Right lobe of liver (tissue), 4 donors: ENCODE measurements around the gene BRD3OS.

Source experiments
- POLR2A ChIP-seq: fragments of 450-650 bp; IDR thresholded peaks from one replicate; pipeline ENCODE4 v1.6.1; 2017; ENCODE audit warnings: antibody characterized with exemption, mild to moderate bottlenecking
- TF ChIP-seq, protein P1 (sequence below), 4 donors: fragments of 200-600 bp in 3 of 4; fragments of 450-650 bp in 1 of 4; IDR thresholded peaks; one replicate each; pipeline versions ENCODE4 v1.5.1 to v1.8.0; 2016 to 2022; ENCODE audit warnings: antibody characterized with exemption in 4 of 4, mild to moderate bottlenecking in 2 of 4
- donor health status: DM: no; HTN: no; CAD: no.
- donor health status: DM: no; HTN: no; CAD: no.
- donor health status: DM: no; HTN: yes; CAD: no.

DNA sequence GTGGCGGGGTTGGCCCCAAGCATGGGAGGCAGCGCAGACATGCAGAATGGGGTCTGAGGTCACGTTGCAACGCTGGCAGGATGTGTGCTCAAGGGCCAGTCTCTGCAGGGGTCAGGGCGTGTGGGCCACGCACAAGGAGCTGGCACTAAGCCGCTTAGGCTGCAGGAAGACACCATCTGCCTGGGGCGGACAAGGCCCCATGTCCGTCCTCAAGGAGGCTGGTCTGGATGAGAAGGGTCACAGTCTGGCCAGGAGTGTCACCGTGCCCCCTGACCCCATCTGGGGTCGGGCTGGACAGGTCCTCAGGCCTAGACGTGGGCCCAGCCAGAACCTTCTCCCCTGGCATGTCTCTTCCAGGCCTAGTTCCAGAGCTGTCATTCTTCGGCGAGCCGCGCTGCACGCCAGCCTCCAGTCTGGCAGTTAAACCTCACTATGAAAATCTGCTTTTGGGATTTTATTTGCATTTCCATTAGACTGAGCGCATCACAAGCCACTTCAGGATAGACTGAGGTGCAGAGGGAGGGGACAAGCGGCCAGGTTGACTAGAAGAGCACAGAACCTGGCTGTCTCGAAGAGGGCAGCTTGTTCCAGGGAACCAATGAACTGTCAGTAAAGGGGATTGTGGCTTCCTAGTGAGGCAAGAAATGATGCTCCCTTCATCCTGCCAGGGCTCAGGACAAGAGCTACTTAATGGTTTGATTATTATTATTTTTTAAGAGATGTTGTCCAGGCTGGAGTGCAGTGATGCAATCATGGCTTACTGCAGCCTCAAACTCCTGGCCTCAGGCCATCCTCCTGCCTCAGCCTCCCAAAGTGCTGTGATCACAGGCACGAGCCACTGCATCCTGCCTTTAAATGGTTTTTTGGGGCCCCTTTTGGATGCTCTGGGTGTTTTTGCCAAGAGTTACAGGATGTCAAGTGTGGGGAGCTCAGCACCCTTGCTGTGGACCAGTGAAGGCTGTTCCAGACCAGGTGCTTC is 4.3 kb downstream of the BRD3OS start:
- TF ChIP-seq, protein P1, sequence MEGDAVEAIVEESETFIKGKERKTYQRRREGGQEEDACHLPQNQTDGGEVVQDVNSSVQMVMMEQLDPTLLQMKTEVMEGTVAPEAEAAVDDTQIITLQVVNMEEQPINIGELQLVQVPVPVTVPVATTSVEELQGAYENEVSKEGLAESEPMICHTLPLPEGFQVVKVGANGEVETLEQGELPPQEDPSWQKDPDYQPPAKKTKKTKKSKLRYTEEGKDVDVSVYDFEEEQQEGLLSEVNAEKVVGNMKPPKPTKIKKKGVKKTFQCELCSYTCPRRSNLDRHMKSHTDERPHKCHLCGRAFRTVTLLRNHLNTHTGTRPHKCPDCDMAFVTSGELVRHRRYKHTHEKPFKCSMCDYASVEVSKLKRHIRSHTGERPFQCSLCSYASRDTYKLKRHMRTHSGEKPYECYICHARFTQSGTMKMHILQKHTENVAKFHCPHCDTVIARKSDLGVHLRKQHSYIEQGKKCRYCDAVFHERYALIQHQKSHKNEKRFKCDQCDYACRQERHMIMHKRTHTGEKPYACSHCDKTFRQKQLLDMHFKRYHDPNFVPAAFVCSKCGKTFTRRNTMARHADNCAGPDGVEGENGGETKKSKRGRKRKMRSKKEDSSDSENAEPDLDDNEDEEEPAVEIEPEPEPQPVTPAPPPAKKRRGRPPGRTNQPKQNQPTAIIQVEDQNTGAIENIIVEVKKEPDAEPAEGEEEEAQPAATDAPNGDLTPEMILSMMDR (IDR thresholded peaks at IDR 0.05) = no peak
- no peak for TF ChIP-seq POLR2A
